ENCODE data around the gene DMTF1.
A peak's percentile ranks its signal among the peaks of the same experiment; 100 is the strongest.

DMTF1 gene

GRCh38 chr7:87123105-87123504 lies 29.1 kb upstream of the DMTF1 start:
- no peak overlapping the region for H3K27ac ChIP-seq (ENCODE audit: low read depth, low read length)
- H3K4me3 ChIP-seq (ENCODE audit: low read length), result no peak overlapping the region
- no peak overlapping the region for H3K9ac ChIP-seq (ENCODE audit: low read depth, low read length)
- peaks cover 4% of the 10 kb centered on the region; the same call in 1 of the 2 replicates for H3K4me1 ChIP-seq (ENCODE audit: insufficient read depth, low read length)
- no peaks in the 10 kb centered on the region for H3K9me3 ChIP-seq (ENCODE audit: insufficient read depth, low read depth, low read length)
- no peaks in the 10 kb centered on the region for H3K27me3 ChIP-seq (ENCODE audit: insufficient read depth, low read length)
- no peaks in the 10 kb centered on the region for H3K36me3 ChIP-seq (ENCODE audit: insufficient read depth, low read length)

GRCh38 chr7:87127019-87127418 lies 25.2 kb upstream of the DMTF1 start:
- Histone ChIP-seq H3K27me3 (ENCODE audit: insufficient read depth, low read length) (no peaks in the 10 kb centered on the region), H3K9ac (ENCODE audit: low read depth, low read length) (no peak overlapping the region), H3K9me3 (ENCODE audit: insufficient read depth, low read depth, low read length) (no peaks in the 10 kb centered on the region), H3K4me3 (ENCODE audit: low read length) (no peak overlapping the region), H3K36me3 (ENCODE audit: insufficient read depth, low read length) (no peaks in the 10 kb centered on the region), H3K4me1 (ENCODE audit: insufficient read depth, low read length) (peaks cover 31% of the 10 kb centered on the region), H3K27ac (ENCODE audit: low read depth, low read length) (no peak overlapping the region)
- WGBS, result 98% methylated on average over 7 of the region's 7 CpGs

- Histone ChIP-seq H3K4me3 (ENCODE audit: low read length) (peak overlapping the region; percentile 26), H3K27ac (ENCODE audit: low read depth, low read length) (peak overlapping the region; percentile 65), H3K4me1 (ENCODE audit: insufficient read depth, low read length) (peaks cover 31% of the 10 kb centered on the region), H3K27me3 (ENCODE audit: insufficient read depth, low read length) (no peaks in the 10 kb centered on the region), H3K9me3 (ENCODE audit: insufficient read depth, low read depth, low read length) (no peaks in the 10 kb centered on the region), H3K36me3 (ENCODE audit: insufficient read depth, low read length) (no peaks in the 10 kb centered on the region), H3K9ac (ENCODE audit: low read depth, low read length) (no peak overlapping the region; the same call in 1 of the 2 replicates)
- WGBS, result 4% methylated on average over 4 of the region's 4 CpGs
These were observed 23.4 kb upstream of the DMTF1 start for GRCh38 chr7:87128861-87129267.

- Histone ChIP-seq H3K27me3 (ENCODE audit: insufficient read depth, low read length) (no peaks in the 10 kb centered on the region), H3K9me3 (ENCODE audit: insufficient read depth, low read depth, low read length) (no peaks in the 10 kb centered on the region), H3K27ac (ENCODE audit: low read depth, low read length) (peak overlapping the region; percentile 65), H3K4me1 (ENCODE audit: insufficient read depth, low read length) (peaks cover 31% of the 10 kb centered on the region), H3K4me3 (ENCODE audit: low read length) (peak overlapping the region; percentile 26), H3K9ac (ENCODE audit: low read depth, low read length) (no peak overlapping the region; the same call in 1 of the 2 replicates), H3K36me3 (ENCODE audit: insufficient read depth, low read length) (no peaks in the 10 kb centered on the region)
- 14% methylated on average over 3 of the region's 3 CpGs for WGBS
These were observed 22.9 kb upstream of the DMTF1 start for GRCh38 chr7:87129332-87129731.

GRCh38 chr7:87129848-87130247 lies 22.4 kb upstream of the DMTF1 start:
- peak overlapping the region; percentile 65 for H3K27ac ChIP-seq (ENCODE audit: low read depth, low read length)
- H3K9ac ChIP-seq (ENCODE audit: low read depth, low read length), result no peak overlapping the region
- no peaks in the 10 kb centered on the region for H3K27me3 ChIP-seq (ENCODE audit: insufficient read depth, low read length)
- no peaks in the 10 kb centered on the region for H3K9me3 ChIP-seq (ENCODE audit: insufficient read depth, low read depth, low read length)
- 62% methylated on average over 3 of the region's 3 CpGs for WGBS
- no peaks in the 10 kb centered on the region for H3K36me3 ChIP-seq (ENCODE audit: insufficient read depth, low read length)
- H3K4me3 ChIP-seq (ENCODE audit: low read length), result 0 out of 2 replicates have a peak overlapping the region, but pooled peaks have one; percentile 0
- H3K4me1 ChIP-seq (ENCODE audit: insufficient read depth, low read length), result peaks cover 31% of the 10 kb centered on the region

GRCh38 chr7:87131771-87132170 lies 20.5 kb upstream of the DMTF1 start:
- Histone ChIP-seq H3K4me3 (ENCODE audit: low read length) (no peak overlapping the region), H3K4me1 (ENCODE audit: insufficient read depth, low read length) (peaks cover 31% of the 10 kb centered on the region), H3K36me3 (ENCODE audit: insufficient read depth, low read length) (no peaks in the 10 kb centered on the region), H3K9ac (ENCODE audit: low read depth, low read length) (no peak overlapping the region), H3K27ac (ENCODE audit: low read depth, low read length) (no peak overlapping the region), H3K27me3 (ENCODE audit: insufficient read depth, low read length) (no peaks in the 10 kb centered on the region), H3K9me3 (ENCODE audit: insufficient read depth, low read depth, low read length) (no peaks in the 10 kb centered on the region)
- WGBS, result 97% methylated on average over 3 of the region's 3 CpGs

GRCh38 chr7:87137271-87137670 lies 15.0 kb upstream of the DMTF1 start:
- no peak overlapping the region for H3K27ac ChIP-seq (ENCODE audit: low read depth, low read length)
- no peaks in the 10 kb centered on the region for H3K9me3 ChIP-seq (ENCODE audit: insufficient read depth, low read depth, low read length)
- no peaks in the 10 kb centered on the region for H3K27me3 ChIP-seq (ENCODE audit: insufficient read depth, low read length)
- no peaks in the 10 kb centered on the region for H3K36me3 ChIP-seq (ENCODE audit: insufficient read depth, low read length)
- no peaks in the 10 kb centered on the region for H3K4me1 ChIP-seq (ENCODE audit: insufficient read depth, low read length)
- no peak overlapping the region for H3K9ac ChIP-seq (ENCODE audit: low read depth, low read length)
- H3K4me3 ChIP-seq (ENCODE audit: low read length), result no peak overlapping the region

- H3K4me1 ChIP-seq (ENCODE audit: insufficient read depth, low read length), result no peaks in the 10 kb centered on the region
- 79% methylated on average over 1 of the region's 1 CpG for WGBS
- H3K4me3 ChIP-seq (ENCODE audit: low read length), result no peak overlapping the region
- no peak overlapping the region for H3K9ac ChIP-seq (ENCODE audit: low read depth, low read length)
- H3K36me3 ChIP-seq (ENCODE audit: insufficient read depth, low read length), result no peaks in the 10 kb centered on the region
- no peak overlapping the region for H3K27ac ChIP-seq (ENCODE audit: low read depth, low read length)
- no peaks in the 10 kb centered on the region for H3K9me3 ChIP-seq (ENCODE audit: insufficient read depth, low read depth, low read length)
- no peaks in the 10 kb centered on the region for H3K27me3 ChIP-seq (ENCODE audit: insufficient read depth, low read length)
These were observed 12.7 kb upstream of the DMTF1 start for GRCh38 chr7:87139514-87139913.

GRCh38 chr7:87140271-87140748 lies 11.9 kb upstream of the DMTF1 start:
- Histone ChIP-seq H3K27ac (ENCODE audit: low read depth, low read length) (no peak overlapping the region), H3K36me3 (ENCODE audit: insufficient read depth, low read length) (no peaks in the 10 kb centered on the region), H3K9me3 (ENCODE audit: insufficient read depth, low read depth, low read length) (no peaks in the 10 kb centered on the region), H3K9ac (ENCODE audit: low read depth, low read length) (no peak overlapping the region), H3K27me3 (ENCODE audit: insufficient read depth, low read length) (no peaks in the 10 kb centered on the region), H3K4me3 (ENCODE audit: low read length) (no peak overlapping the region), H3K4me1 (ENCODE audit: insufficient read depth, low read length) (no peaks in the 10 kb centered on the region)
- 90% methylated on average over 2 of the region's 2 CpGs for WGBS

GRCh38 chr7:87144173-87144657 lies 8.0 kb upstream of the DMTF1 start:
- Histone ChIP-seq H3K4me1 (ENCODE audit: insufficient read depth, low read length) (no peaks in the 10 kb centered on the region), H3K36me3 (ENCODE audit: insufficient read depth, low read length) (no peaks in the 10 kb centered on the region), H3K27me3 (ENCODE audit: insufficient read depth, low read length) (no peaks in the 10 kb centered on the region), H3K27ac (ENCODE audit: low read depth, low read length) (no peak overlapping the region), H3K9me3 (ENCODE audit: insufficient read depth, low read depth, low read length) (no peaks in the 10 kb centered on the region), H3K9ac (ENCODE audit: low read depth, low read length) (no peak overlapping the region), H3K4me3 (ENCODE audit: low read length) (no peak overlapping the region)
- 100% methylated on average over 2 of the region's 2 CpGs for WGBS

- WGBS, result 92% methylated on average over 25 of the region's 25 CpGs
- Histone ChIP-seq H3K9me3 (ENCODE audit: insufficient read depth, low read depth, low read length) (no peaks in the 10 kb centered on the region), H3K36me3 (ENCODE audit: insufficient read depth, low read length) (no peaks in the 10 kb centered on the region), H3K27ac (ENCODE audit: low read depth, low read length) (no peak overlapping the region), H3K4me1 (ENCODE audit: insufficient read depth, low read length) (peaks cover 5% of the 10 kb centered on the region; the same call in 1 of the 2 replicates), H3K27me3 (ENCODE audit: insufficient read depth, low read length) (no peaks in the 10 kb centered on the region), H3K9ac (ENCODE audit: low read depth, low read length) (no peak overlapping the region), H3K4me3 (ENCODE audit: low read length) (no peak overlapping the region)
These were observed 5.4 kb upstream of the DMTF1 start for GRCh38 chr7:87146740-87147386.

Data from HUES64 (cell line).